ENCODE results near the gene ULK4.

- TF ChIP-seq CTCF (IDR thresholded peaks at IDR 0.05) (no peak), POLR2AphosphoS5 (IDR thresholded peaks at IDR 0.05; ENCODE audit: low read depth, low read length) (no peak), REST (IDR thresholded peaks at IDR 0.05; ENCODE audit: insufficient read depth in 1 of 2, low read depth in 2 of 2, low read length in 1 of 2) (no peak), TCF7L2 (IDR thresholded peaks at IDR 0.05; ENCODE audit: low read depth, low read length) (no peak)
Observed at GRCh38 chr3:41274944-41275668, 686.8 kb downstream of the ULK4 start.
